GM12873 (cell line): Measurements from ENCODE around the gene TET1.

Experiments used
- TF ChIP-seq, protein P1 (sequence below): IDR thresholded peaks from 2 replicates; pipeline ENCODE4 v1.5.1; 2012; ENCODE audit warnings: low read depth, mild to moderate bottlenecking, moderate library complexity, low read length, control low read depth; ENCODE audit not compliant: insufficient read depth; ENCODE audit errors: missing control alignments

The TET1 gene

DNA sequence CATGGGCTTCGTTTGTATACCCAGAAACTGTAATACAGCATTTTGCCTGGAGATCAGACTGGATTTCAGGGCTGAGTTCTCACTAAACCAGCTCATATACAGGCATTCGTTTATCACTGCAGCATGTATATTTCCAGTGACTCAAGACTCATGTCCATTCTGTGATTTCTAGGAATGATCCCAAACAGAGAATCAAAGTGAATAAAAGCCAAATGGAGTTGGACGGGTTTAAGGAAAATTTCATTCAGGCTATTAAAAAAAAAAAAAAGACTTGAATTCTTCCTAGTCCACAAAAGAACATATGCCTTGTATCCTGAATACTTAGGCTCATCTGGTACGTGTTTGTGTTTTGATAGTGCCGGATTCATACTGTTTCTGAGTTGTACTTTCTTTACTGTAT, 46.8 kb downstream of the TET1 start:
- TF ChIP-seq, protein P1, sequence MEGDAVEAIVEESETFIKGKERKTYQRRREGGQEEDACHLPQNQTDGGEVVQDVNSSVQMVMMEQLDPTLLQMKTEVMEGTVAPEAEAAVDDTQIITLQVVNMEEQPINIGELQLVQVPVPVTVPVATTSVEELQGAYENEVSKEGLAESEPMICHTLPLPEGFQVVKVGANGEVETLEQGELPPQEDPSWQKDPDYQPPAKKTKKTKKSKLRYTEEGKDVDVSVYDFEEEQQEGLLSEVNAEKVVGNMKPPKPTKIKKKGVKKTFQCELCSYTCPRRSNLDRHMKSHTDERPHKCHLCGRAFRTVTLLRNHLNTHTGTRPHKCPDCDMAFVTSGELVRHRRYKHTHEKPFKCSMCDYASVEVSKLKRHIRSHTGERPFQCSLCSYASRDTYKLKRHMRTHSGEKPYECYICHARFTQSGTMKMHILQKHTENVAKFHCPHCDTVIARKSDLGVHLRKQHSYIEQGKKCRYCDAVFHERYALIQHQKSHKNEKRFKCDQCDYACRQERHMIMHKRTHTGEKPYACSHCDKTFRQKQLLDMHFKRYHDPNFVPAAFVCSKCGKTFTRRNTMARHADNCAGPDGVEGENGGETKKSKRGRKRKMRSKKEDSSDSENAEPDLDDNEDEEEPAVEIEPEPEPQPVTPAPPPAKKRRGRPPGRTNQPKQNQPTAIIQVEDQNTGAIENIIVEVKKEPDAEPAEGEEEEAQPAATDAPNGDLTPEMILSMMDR = no peak

DNA sequence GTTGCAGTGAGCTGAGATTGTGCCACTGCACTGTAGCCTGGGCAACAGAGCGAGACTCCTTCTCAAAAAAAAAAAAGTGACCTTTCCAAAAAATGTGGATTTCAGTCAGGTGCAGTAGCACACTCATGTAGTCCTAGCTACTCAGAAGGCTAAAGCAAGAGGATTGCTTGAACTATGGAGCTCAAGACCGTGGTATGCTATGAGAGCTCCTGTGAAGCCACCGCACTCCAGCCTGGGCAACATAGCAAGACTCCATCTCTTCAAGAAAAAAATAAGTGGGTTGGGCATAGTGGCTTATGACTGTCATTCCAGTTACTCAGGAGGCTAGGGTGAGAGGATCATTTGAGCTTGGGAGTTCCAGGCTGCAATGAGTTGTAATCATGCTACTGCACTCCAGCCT, 51.1 kb downstream of the TET1 start:
- TF ChIP-seq, protein P1 = no peak

DNA sequence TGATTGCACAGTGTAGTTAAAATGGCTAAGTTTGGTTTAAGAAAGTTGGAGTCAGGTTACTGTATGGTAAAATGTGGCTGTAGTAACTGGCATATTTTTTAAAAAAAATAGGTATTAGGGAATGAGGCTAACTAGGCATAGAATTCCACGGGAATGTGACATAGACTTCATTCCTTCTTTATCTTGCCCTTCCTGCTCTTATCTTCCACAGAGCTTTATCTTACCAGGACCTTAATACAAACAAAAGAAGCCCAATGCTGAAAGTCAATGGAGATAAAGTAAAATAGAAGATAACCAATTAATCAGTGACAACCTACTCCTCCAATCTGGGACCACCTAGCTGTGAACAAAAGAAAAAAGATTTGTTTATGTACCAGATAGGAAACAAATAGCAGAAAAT, 58.1 kb downstream of the TET1 start:
- TF ChIP-seq, protein P1 = no peak

DNA sequence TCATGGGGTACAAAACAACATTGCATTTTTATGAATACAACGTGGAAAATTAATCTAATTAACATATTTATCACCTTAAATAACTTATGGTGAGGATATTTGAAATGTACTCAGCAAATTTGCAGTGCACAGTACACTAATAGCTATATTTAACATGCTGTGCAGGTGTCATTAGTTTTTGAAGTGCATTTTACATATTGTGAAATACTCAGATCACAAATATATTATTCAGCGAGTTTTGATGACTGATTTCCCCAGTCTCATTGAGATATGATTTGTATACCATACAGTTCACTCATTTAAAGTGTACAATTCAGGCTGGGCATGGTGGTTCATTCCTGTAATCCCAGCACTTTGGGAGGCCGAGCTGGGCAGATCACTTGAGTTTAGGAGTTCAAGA, 59.5 kb downstream of the TET1 start:
- TF ChIP-seq, protein P1 = no peak

DNA sequence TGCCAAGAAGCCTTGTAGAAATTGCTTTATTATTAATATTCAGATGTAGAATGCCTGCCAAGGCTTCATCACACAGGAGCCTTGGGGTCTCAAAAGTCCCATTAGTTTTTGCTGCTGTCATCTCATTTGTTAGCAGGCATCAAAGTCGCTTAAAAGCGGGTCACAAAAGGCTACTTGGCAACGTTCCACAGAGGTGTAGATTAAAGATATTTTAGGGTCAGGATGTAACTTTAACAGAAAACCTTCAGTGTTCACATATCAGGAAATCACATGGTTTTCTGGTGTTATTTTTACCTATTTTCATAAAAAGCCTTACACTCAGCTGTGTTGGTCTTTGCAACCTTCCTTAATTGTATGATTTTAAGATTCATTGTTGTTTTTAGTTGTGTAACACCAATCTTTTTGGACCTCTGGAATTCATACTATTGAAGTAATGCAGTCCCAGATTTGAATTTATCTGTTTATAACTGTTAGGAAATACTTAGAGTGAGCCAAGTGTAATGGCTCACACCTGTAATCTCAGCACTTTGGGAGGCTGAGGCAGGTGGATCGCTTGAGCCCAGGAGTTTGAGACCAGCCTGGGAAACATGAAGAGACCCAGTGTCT, 65.3 kb downstream of the TET1 start:
- TF ChIP-seq, protein P1 = no peak

DNA sequence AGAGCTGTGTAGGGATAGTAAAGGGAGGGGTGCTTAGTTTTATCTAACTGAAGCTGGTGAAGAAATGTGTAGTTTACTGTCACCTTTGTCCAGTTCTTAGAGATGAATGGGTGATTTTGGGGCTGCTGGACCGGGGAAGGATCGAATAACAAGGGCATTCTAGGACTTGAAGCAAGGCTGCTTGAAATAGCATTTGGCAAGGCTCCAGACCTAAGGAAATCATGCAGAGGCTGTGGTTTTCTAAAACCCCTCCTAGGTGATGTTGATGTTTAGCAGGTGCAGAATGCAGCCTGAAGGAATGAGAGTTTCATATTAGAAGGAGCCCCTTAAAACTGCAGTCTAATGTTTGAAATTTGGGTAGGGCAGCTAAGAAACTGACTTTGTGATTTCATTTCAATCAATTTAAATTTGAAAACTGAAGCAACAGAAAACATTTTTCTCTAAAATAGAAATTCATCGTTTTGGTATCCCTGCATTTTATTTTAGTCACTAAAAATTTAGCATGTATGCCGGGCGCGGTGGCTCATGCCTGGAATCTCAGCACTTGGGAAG, 68.5 kb downstream of the TET1 start:
- TF ChIP-seq, protein P1 = no peak

DNA sequence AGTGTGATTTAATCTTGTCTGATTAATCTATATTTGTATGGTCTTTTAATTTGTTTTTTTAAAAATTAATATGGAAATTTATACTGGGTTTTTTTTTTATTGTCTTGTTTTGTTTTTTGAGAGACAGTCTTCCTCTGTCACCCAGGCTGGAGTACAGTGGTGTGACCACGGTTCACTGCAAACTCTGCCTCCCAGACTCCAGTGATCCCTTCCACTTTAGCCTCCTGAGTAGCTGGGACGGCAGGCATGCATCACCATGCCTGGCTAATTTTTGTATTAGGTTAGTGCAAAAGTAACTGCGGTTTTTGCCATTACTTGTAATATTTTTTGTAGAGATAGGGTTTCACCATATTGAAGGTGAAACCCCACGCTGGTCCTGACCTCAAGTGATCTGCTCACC, 73.1 kb downstream of the TET1 start:
- TF ChIP-seq, protein P1 = no peak
